ENCODE measurements around the gene SIPA1. TPM values are rescaled to one million over a fixed set of nuclear protein-coding genes. Genes with fewer than 3 reads are reported as not detected.

SIPA1 gene
- total RNA-seq, 2 experiments from 2014 or later = 95.4 to 156 TPM

- H2AFZ ChIP-seq (ENCODE audit: low read length) = no peak overlapping the region
- DNase-seq (ENCODE audit: low spot score) = no peak
- H3K9me2 ChIP-seq (ENCODE audit: insufficient read depth, low read length) = no peaks in the 10 kb centered on the region
- ChIA-PET POLR2A (interaction anchor here (1.3 kb wide), 1 partner anchor 54 kb away, joined by 4 read pairs; the partner anchor contains the start of gene KAT5), CTCF (ENCODE audit: unreplicated experiment) (no interaction called here)
- TF ChIP-seq, protein P1, sequence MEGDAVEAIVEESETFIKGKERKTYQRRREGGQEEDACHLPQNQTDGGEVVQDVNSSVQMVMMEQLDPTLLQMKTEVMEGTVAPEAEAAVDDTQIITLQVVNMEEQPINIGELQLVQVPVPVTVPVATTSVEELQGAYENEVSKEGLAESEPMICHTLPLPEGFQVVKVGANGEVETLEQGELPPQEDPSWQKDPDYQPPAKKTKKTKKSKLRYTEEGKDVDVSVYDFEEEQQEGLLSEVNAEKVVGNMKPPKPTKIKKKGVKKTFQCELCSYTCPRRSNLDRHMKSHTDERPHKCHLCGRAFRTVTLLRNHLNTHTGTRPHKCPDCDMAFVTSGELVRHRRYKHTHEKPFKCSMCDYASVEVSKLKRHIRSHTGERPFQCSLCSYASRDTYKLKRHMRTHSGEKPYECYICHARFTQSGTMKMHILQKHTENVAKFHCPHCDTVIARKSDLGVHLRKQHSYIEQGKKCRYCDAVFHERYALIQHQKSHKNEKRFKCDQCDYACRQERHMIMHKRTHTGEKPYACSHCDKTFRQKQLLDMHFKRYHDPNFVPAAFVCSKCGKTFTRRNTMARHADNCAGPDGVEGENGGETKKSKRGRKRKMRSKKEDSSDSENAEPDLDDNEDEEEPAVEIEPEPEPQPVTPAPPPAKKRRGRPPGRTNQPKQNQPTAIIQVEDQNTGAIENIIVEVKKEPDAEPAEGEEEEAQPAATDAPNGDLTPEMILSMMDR (conservative IDR thresholded peaks at IDR 0.05; ENCODE audit: low read length) = no peak
- no peak for TF ChIP-seq EZH2phosphoT487 (IDR thresholded peaks at IDR 0.05; ENCODE audit: borderline replicate concordance, low read depth, low read length)
- H3K79me2 ChIP-seq (ENCODE audit: insufficient read depth, low read depth, low read length) = peaks cover 18% of the 10 kb centered on the region
- no TSS peak for BruUV-seq (replicated peaks)
- H3K4me1 ChIP-seq (ENCODE audit: insufficient read depth, low read length, poor library complexity, severe bottlenecking) = peaks cover 21% of the 10 kb centered on the region
- peaks cover 89% of the 10 kb centered on the region for H3K36me3 ChIP-seq (ENCODE audit: insufficient read depth, low read length)
- H3K4me2 ChIP-seq (ENCODE audit: low read length) = no peak overlapping the region
- intact Hi-C loops (cut with micrococcal nuclease; ENCODE audit: unreplicated experiment) = no loop called here
- H3K9me3 ChIP-seq (ENCODE audit: low read length) = no peaks in the 10 kb centered on the region
- H3K27ac ChIP-seq (ENCODE audit: low read depth, low read length, poor library complexity, severe bottlenecking) = no peak overlapping the region
- no peak overlapping the region for H3K4me3 ChIP-seq (ENCODE audit: low read depth, low read length, poor library complexity, severe bottlenecking)
- H4K20me1 ChIP-seq (ENCODE audit: insufficient read depth, low read length) = peaks cover 11% of the 10 kb centered on the region; the same call in 1 of the 2 replicates
These were observed 19.5 kb downstream of the SIPA1 start for GRCh38 chr11:65657426-65657825.

GRCh38 chr11:65658174-65659021 lies 20.5 kb downstream of the SIPA1 start:
- POLR2A ChIA-PET = interaction anchor here (1.2 to 1.3 kb wide), 2 partner anchors 20 to 53 kb away, joined by 3 to 4 read pairs; partner anchors contain the start of gene KAT5

More at GRCh38 chr11:65658174-65659021, 20.5 kb downstream of the SIPA1 start:
- Histone ChIP-seq H2AFZ (ENCODE audit: low read length) (no peak overlapping the region), H3K79me2 (ENCODE audit: insufficient read depth, low read depth, low read length) (peaks cover 19% of the 10 kb centered on the region), H3K9me2 (ENCODE audit: insufficient read depth, low read length) (no peaks in the 10 kb centered on the region), H3K4me3 (ENCODE audit: low read depth, low read length, poor library complexity, severe bottlenecking) (no peak overlapping the region), H3K4me2 (ENCODE audit: low read length) (no peak overlapping the region), H3K4me1 (ENCODE audit: insufficient read depth, low read length, poor library complexity, severe bottlenecking) (peaks cover 11% of the 10 kb centered on the region), H3K36me3 (ENCODE audit: insufficient read depth, low read length) (peaks cover 81% of the 10 kb centered on the region), H4K20me1 (ENCODE audit: insufficient read depth, low read length) (peaks cover 11% of the 10 kb centered on the region; the same call in 1 of the 2 replicates), H3K9me3 (ENCODE audit: low read length) (no peaks in the 10 kb centered on the region), H3K27ac (ENCODE audit: low read depth, low read length, poor library complexity, severe bottlenecking) (no peak overlapping the region)
- CTCF ChIA-PET (ENCODE audit: unreplicated experiment) = no interaction called here
- no peak for DNase-seq (ENCODE audit: low spot score)
- intact Hi-C loops (cut with micrococcal nuclease; ENCODE audit: unreplicated experiment) = no loop called here
- no peak for TF ChIP-seq EZH2phosphoT487 (IDR thresholded peaks at IDR 0.05; ENCODE audit: borderline replicate concordance, low read depth, low read length)
- TF ChIP-seq, protein P1 (conservative IDR thresholded peaks at IDR 0.05; ENCODE audit: low read length) = no peak
- no TSS peak for BruUV-seq (replicated peaks)
